Kidney tubule cell (primary cell): ENCODE results near the gene THBS2.

Experiments used
- DNase-seq: peaks from one replicate; pipeline ENCODE4 v3.0.0-alpha.2; 2018; ENCODE audit warnings: low spot score

Gene THBS2

GRCh38 chr6:169249057-169249456 is 4.6 kb downstream of the THBS2 start:
- DNase-seq: no peak

DNA sequence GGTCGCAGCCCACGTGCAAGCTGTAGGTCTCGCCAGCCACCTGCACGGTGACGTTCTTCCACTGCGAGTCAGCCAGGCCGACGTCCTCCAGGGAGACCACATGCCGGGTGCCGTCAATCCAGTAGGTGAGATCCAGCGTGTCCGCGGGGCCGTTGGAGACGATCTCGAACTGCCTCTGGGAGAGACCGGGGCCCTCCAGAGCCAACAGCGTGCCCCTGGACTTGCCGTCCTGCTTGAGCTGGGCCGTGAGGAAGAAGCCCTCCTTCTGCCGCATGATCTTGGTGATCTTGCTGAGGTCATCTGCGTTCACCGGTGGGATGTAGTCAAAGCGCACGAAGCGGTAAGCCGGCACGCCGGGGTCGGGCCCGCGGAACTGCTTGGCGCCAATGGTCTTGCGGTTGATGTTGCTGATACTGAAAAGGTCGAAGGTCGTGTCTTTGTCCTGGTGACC is 5.1 kb downstream of the THBS2 start:
- DNase-seq: no peak

DNA sequence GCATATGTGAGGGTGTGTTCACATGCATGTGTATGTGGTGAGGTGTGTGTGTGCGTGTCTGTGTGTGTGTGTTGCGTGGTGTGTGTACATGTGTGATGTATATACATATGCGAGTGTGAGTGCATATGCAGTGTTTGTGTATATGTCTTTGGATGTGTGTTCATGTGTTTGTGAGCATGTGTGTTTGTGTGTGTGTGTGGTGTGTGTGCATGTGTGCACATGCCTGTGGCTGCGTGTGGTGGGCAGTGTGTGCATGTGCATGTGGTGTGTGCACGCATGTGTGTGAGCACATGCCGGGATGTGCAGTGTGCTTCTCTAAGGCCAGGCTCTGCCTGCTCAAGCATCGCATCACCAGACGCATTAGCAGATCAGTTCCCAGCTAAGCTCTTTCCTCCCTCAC is 5.7 kb downstream of the THBS2 start:
- no peak for DNase-seq

DNA sequence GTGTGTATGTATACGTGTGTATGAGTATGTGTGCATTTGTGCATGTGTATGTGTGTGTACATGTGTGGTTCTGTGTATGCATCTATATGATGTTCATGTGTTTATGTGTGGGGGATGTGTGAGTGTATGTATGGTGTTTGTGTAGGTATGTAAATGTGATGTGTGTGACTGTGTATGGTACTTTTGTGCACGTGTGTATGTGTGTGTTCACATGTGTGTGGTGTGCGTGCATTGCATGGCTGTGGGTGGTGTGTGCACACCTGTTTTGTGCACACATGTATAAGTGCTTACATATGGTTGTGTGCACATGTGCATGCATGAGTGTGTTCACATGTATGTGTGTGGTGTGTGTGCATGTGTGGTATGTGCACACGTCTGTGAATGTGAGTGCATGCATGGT is 6.2 kb downstream of the THBS2 start:
- DNase-seq: no peak

DNA sequence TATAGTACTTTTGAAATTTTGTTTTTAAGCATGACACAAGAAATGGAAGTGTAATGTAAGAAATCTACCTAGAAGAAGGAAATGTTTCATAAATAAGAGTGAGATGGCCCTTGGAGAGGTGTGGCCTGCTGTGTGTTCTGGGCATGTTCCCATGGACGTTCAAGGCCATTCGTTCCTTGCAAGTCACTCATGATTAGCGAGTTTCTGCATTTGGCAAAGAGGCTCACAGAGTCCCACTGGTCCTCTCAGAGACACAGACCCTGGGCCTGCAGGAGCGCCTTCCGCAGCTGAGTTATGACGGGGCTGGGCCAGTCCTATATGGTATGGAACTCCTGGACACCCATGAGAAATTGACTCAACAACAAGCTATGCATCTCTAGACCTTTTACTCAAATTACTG is 7.2 kb downstream of the THBS2 start:
- DNase-seq: no peak

GRCh38 chr6:169244684-169245383 is 8.8 kb downstream of the THBS2 start:
- no peak for DNase-seq

DNA sequence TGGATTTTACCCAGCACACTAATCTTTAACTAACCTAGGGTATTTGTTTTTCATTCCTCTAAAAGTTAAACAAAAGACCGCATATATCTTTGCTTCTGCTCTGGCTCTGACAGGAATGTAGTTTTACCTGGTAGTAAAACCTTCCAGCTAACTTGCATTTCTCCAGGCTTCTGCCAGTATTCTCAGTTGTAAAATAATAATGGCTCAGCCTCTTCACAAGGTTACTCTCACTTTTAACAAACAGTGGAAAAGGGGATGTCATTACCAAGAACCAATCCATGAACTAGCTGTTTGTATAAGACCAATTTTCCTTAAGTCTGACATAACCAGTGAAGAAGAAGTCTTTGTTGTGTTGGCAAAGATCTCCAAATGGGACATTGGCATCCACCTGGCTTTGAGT is 10.0 kb downstream of the THBS2 start:
- no peak for DNase-seq

DNA sequence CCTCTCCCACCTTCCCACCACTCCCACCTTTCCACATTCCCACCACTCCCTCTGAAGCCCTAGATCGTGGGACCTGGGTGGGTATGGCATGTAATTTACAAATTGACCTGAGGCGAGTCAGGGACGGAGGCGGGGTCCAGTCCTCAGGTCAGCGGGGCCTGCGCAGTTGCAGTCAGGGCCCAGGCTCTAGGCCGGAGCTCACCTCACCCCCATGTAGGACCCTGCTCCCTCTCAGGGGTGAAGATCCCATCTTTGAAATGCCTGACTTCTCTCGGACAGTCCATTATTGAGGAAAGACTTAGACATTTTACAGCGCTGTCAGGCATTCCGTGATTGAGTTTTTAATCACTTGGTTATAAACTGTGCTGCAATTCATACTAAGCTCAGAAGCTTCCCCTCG is 10.5 kb downstream of the THBS2 start:
- no peak for DNase-seq

- no peak for DNase-seq
Observed at GRCh38 chr6:169241688-169242350, 11.8 kb downstream of the THBS2 start.

GRCh38 chr6:169240591-169241390 is 12.9 kb downstream of the THBS2 start:
- DNase-seq: no peak

DNA sequence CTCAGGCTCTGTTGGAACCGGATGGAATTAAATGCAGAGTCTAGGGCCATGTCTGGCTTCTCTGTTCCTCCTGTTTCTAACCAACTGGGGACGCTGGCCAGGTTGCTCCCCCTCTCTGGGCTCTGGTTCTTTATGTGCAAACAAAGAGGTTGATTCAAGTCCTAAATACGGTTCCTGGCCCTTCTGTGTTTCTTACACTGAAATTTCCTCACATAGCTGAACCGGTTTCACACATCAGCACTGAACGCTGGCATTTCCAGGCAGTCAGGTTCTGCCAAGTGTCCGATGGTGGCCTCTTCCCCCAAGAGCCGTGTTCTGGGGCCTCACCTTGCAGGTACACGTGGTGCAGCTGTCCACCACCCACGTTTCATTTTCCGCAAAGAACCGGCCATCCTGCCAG is 13.5 kb downstream of the THBS2 start:
- no peak for DNase-seq

DNA sequence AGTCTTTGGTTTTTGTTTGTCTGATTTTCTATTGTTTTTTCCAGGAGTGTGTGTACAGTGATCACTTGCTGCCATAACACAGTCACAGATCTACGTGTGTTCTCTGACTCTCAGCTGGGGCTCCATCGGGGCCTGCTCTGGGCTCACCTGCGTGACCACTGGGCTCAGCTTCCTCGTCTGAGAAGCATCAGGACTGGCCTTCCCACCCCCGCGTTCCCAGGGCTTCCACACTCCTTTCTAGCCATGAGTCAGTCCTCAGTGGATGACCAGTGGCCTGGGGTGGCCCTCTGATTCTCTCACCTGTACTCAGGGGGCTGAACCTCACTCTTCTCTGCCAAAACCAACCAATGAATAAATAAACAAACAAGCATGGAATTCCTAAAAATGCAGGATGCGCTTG is 14.5 kb downstream of the THBS2 start:
- DNase-seq: no peak

DNA sequence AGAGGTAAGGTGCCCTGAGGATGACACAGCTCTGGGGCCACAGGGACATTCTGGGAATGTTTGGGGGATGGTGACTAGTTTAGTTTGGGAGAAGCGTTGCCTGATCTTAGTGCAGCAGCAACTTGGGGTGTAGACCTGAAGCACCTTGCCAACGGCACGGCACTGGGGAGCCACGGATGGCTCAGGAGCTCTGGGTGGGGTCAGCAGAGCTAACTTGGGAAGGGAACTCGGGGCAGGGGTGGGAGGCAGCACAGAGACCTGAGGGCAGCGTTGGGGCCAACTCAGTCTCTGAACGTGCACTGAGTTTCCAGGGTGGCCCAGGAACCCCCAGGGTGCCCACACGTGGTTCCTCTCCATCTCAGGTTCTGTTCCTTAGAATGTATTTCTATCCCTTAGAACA is 14.9 kb downstream of the THBS2 start:
- no peak for DNase-seq

- DNase-seq: no peak
Observed at GRCh38 chr6:169237496-169238134, 16.0 kb downstream of the THBS2 start.

GRCh38 chr6:169236988-169237387 is 16.7 kb downstream of the THBS2 start:
- DNase-seq: no peak

DNA sequence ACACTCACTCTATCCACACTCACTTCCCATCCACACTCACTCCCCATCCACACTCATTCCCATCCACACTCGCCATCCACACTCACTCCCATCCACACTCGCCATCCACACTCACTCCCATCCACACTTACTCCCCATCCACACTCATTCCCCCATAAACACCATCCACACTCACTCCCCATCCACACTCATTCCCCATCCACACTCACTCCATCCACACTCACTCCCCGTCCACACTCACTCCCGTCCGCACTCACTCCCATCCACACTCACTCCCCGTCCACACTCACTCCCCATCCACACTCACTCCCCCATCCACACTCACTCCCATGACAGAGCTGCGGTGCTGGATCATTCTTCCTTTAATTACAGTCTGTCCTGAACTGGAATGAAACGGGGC is 17.1 kb downstream of the THBS2 start:
- DNase-seq: no peak

- DNase-seq: no peak
Observed at GRCh38 chr6:169235286-169235685, 18.4 kb downstream of the THBS2 start.

- DNase-seq: no peak
Observed at GRCh38 chr6:169234634-169235033, 19.0 kb downstream of the THBS2 start.

DNA sequence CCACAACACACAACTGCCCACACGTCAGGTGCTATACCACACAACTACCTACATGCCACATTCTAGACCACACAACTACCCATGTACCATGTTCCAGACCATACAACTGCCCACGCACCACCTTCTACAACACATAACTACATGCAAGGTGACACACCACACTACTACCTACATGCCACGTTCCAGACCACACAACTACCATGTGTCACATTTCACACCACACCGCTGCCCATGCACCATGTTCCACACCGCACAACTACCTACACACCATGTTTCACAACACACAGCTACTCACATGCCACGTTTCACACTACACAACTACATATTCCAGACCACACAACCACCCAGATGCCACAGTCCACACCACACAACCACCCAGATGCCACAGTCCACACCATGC is 19.8 kb downstream of the THBS2 start:
- DNase-seq: no peak

GRCh38 chr6:169233181-169233580 is 20.5 kb downstream of the THBS2 start:
- DNase-seq: no peak

DNA sequence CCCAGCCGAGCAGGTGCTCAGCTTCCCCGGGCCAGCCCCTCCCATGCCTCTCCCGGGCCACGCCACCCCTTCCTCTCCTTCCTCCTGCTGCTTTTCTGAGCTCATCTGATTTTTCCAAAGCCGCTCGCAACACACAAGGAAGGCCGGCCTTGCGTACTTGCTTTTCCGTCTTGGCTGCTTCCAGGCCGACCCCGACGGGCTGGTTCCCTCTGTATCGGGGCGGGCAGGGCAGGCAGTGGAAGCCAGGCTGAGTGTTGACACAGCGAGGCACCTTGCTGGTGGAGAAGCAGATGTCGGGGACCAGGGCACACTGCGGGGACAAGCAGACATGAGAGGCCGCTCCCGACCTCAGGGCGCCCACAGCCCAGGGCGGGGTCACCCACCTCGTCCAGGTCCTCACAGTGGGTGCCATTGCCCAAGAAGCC is 21.1 kb downstream of the THBS2 start:
- no peak for DNase-seq

GRCh38 chr6:169231790-169232506 is 21.7 kb downstream of the THBS2 start:
- no peak for DNase-seq
